Skeletal muscle satellite cell (primary cell): ENCODE data around the gene MDM2.

ENCODE experiments used
- H3K27me3 ChIP-seq: 2 replicates; pipeline ENCODE4 v1.7.0; 2013; ENCODE audit warnings: low read length; ENCODE audit not compliant: control insufficient read depth, insufficient read depth
- H3K36me3 ChIP-seq: 2 replicates; pipeline ENCODE4 v1.7.0; 2013; ENCODE audit warnings: mild to moderate bottlenecking, control low read depth, low read length; ENCODE audit not compliant: insufficient read depth
- H3K4me1 ChIP-seq: 2 replicates; pipeline ENCODE4 v1.7.0; 2013; ENCODE audit warnings: low read length; ENCODE audit not compliant: control insufficient read depth, insufficient read depth
- H3K4me2 ChIP-seq: 2 replicates; pipeline ENCODE4 v1.7.0; 2013; ENCODE audit warnings: mild to moderate bottlenecking, low read length
- H3K4me3 ChIP-seq: 2 replicates; pipeline ENCODE4 v1.7.0; 2013; ENCODE audit warnings: low read length
- H3K9ac ChIP-seq: 2 replicates; pipeline ENCODE4 v1.7.0; 2013; ENCODE audit warnings: mild to moderate bottlenecking, low read depth, low read length, moderate library complexity
- H3K9me3 ChIP-seq: replicated peaks from 2 replicates; pipeline ENCODE4 v1.7.0; 2013; ENCODE audit warnings: mild to moderate bottlenecking, control low read depth, low read length

The MDM2 gene

GRCh38 chr12:68771223-68771925 is 36.6 kb upstream of the MDM2 start:
- no peak overlapping the region for H3K9ac ChIP-seq
- H3K4me2 ChIP-seq = no peak overlapping the region
- H3K4me3 ChIP-seq = no peak overlapping the region
- no peaks in the 10 kb centered on the region for H3K4me1 ChIP-seq
- H3K36me3 ChIP-seq = peaks cover 5% of the 10 kb centered on the region
- H3K27me3 ChIP-seq = no peaks in the 10 kb centered on the region
- H3K9me3 ChIP-seq = no peaks in the 10 kb centered on the region

- H3K4me2 ChIP-seq = no peak overlapping the region
- no peak overlapping the region for H3K4me3 ChIP-seq
- H3K9me3 ChIP-seq = no peaks in the 10 kb centered on the region
- no peak overlapping the region for H3K9ac ChIP-seq
- no peaks in the 10 kb centered on the region for H3K4me1 ChIP-seq
- no peaks in the 10 kb centered on the region for H3K27me3 ChIP-seq
- H3K36me3 ChIP-seq = no peaks in the 10 kb centered on the region
Measured at GRCh38 chr12:68772714-68773113, 35.3 kb upstream of the MDM2 start.

- H3K9me3 ChIP-seq = no peaks in the 10 kb centered on the region
- H3K27me3 ChIP-seq = no peaks in the 10 kb centered on the region
- H3K4me3 ChIP-seq = no peak overlapping the region
- no peak overlapping the region for H3K9ac ChIP-seq
- no peak overlapping the region for H3K4me2 ChIP-seq
- no peaks in the 10 kb centered on the region for H3K36me3 ChIP-seq
- no peaks in the 10 kb centered on the region for H3K4me1 ChIP-seq
Measured at GRCh38 chr12:68773582-68773981, 34.4 kb upstream of the MDM2 start.

- H3K4me1 ChIP-seq = no peaks in the 10 kb centered on the region
- H3K27me3 ChIP-seq = no peaks in the 10 kb centered on the region
- H3K4me3 ChIP-seq = no peak overlapping the region
- H3K4me2 ChIP-seq = no peak overlapping the region
- H3K9ac ChIP-seq = no peak overlapping the region
- no peaks in the 10 kb centered on the region for H3K36me3 ChIP-seq
- no peaks in the 10 kb centered on the region for H3K9me3 ChIP-seq
Measured at GRCh38 chr12:68775121-68775630, 32.8 kb upstream of the MDM2 start.

DNA sequence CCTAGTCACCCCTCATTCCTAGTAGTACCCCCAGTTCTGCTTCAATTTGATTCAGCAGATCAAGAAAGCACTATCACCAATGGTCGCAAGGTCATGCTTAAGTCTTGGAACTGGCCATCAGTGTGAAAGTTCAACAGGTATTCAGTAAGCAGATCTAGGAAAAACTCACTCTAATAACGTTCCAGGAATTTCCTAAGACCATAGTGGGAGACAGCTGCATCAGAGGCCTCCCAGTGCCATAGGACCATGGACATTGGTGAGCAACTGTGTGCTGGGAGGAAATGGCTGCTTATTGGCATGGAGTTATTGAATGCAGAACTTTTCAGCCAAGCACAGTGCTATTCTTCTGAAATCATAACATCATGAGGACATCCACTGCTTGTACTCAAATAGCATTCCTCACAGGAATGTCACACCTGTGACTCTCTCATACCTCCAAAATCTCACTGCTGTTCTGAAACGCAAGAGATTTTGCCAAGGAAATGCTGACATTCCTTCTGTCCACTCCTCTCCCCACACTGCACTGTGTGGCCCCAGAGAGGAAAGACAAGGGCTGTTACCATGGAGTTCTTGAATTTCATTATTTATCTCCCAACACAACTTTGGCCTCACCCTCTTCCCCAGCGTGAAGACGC is 30.9 kb upstream of the MDM2 start:
- H3K27me3 ChIP-seq = no peaks in the 10 kb centered on the region
- no peak overlapping the region for H3K9ac ChIP-seq
- no peaks in the 10 kb centered on the region for H3K4me1 ChIP-seq
- no peak overlapping the region for H3K4me2 ChIP-seq
- no peak overlapping the region for H3K4me3 ChIP-seq
- H3K36me3 ChIP-seq = no peaks in the 10 kb centered on the region
- no peaks in the 10 kb centered on the region for H3K9me3 ChIP-seq

- Histone ChIP-seq H3K9me3 (no peaks in the 10 kb centered on the region), H3K4me2 (no peak overlapping the region), H3K27me3 (no peaks in the 10 kb centered on the region), H3K4me1 (no peaks in the 10 kb centered on the region), H3K9ac (no peak overlapping the region), H3K4me3 (no peak overlapping the region), H3K36me3 (no peaks in the 10 kb centered on the region)
Measured at GRCh38 chr12:68779280-68779679, 28.7 kb upstream of the MDM2 start.

DNA sequence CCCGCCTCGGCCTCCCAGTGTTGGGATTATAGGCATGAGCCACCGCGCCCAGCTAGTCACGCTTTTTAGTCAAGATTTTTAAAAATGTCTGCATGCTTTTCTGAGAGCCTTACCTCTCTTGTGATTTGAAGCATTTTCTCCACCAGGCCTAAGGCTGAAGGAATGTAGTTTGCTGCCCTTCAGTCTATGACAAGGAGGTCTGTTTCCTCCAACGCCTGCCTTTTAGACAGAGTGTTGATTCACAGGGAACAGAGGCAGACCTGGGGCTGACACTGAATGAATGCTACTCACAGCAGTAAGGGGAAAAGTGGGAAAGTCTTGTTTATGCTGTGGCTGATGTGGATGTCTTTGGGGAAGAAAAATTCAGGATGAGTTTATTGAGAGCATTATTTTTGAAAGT is 27.2 kb upstream of the MDM2 start:
- no peak overlapping the region for H3K4me2 ChIP-seq
- H3K4me1 ChIP-seq = peaks cover 6% of the 10 kb centered on the region
- no peaks in the 10 kb centered on the region for H3K9me3 ChIP-seq
- H3K4me3 ChIP-seq = no peak overlapping the region
- H3K9ac ChIP-seq = no peak overlapping the region
- no peaks in the 10 kb centered on the region for H3K36me3 ChIP-seq
- H3K27me3 ChIP-seq = no peaks in the 10 kb centered on the region

DNA sequence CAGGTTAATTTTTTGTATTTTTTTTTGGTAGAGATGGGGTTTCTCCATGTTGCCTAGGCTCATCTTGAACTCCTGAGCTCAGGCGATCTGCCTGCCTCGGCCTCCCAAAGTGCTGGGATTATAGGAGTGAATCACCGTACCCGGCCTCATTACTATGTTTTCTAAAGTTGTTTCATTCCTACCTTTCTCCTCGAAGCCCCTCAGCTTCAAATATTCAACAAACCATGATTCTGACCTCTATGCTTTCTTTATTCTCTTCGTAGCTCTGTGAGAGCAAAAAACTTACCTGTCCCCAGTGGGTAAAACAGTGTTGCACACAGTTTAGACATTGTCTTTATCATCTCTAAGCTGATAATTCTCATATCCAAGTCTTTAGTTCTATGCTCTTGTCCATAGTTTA is 26.2 kb upstream of the MDM2 start:
- H3K27me3 ChIP-seq = no peaks in the 10 kb centered on the region
- H3K9ac ChIP-seq = no peak overlapping the region
- no peaks in the 10 kb centered on the region for H3K9me3 ChIP-seq
- H3K36me3 ChIP-seq = no peaks in the 10 kb centered on the region
- H3K4me1 ChIP-seq = peaks cover 11% of the 10 kb centered on the region
- H3K4me2 ChIP-seq = no peak overlapping the region
- no peak overlapping the region for H3K4me3 ChIP-seq

DNA sequence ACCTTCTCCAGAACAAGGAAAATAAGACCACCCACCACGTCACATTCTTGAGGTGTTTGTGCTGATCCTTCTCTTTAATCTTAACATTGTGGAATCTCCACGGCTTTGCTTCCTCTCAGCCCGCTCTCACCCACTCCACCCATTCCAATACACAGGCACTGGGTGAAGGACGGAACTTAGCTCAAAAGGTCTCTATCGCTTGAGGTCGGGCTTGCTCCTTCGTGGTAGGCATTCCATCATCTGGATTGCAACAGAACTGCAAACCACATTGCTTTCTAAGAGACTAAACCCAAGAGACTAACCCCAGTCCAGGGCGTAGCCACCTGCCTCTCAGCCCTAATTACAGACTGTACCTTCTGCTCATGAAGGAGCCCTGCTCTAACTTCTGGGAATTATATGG is 24.0 kb upstream of the MDM2 start:
- no peak overlapping the region for H3K9ac ChIP-seq
- no peaks in the 10 kb centered on the region for H3K27me3 ChIP-seq
- peaks cover 19% of the 10 kb centered on the region for H3K4me1 ChIP-seq

GRCh38 chr12:68785358-68785757 is 22.6 kb upstream of the MDM2 start:
- Histone ChIP-seq H3K4me3 (no peak overlapping the region), H3K9me3 (no peaks in the 10 kb centered on the region), H3K4me1 (peaks cover 19% of the 10 kb centered on the region), H3K27me3 (no peaks in the 10 kb centered on the region), H3K4me2 (no peak overlapping the region), H3K9ac (no peak overlapping the region), H3K36me3 (no peaks in the 10 kb centered on the region)

More for the DNA sequence above, 24.0 kb upstream of the MDM2 start:
- Histone ChIP-seq H3K36me3 (no peaks in the 10 kb centered on the region), H3K4me3 (no peak overlapping the region), H3K4me2 (no peak overlapping the region), H3K9me3 (no peaks in the 10 kb centered on the region)

DNA sequence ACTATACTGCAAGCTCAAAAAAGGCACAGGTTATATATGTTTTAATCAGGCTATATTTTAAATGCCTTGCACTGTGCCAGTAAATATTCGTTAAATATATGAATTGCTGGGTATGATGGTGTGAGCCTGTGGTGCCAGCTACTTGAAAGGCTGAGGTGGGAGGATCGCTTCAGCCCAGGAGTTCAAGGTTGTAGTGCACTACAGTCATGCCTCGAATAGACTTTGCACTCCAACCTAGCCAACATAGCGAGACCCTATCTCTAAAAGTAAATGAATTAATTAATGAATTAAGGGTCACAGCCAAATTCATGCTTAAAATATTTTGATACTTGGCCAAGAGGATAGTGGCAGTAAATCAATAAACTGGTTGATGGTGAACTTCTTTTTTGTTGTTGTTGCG is 22.2 kb upstream of the MDM2 start:
- H3K4me1 ChIP-seq = peaks cover 19% of the 10 kb centered on the region
- no peak overlapping the region for H3K4me2 ChIP-seq
- H3K36me3 ChIP-seq = no peaks in the 10 kb centered on the region
- no peak overlapping the region for H3K4me3 ChIP-seq
- H3K9me3 ChIP-seq = no peaks in the 10 kb centered on the region
- H3K27me3 ChIP-seq = no peaks in the 10 kb centered on the region
- H3K9ac ChIP-seq = no peak overlapping the region

- H3K36me3 ChIP-seq = no peaks in the 10 kb centered on the region
- H3K4me1 ChIP-seq = peaks cover 19% of the 10 kb centered on the region
- peak overlapping the region; percentile 17 for H3K9ac ChIP-seq
- peak overlapping the region; percentile 9 for H3K4me2 ChIP-seq
- H3K4me3 ChIP-seq = no peak overlapping the region
- H3K27me3 ChIP-seq = no peaks in the 10 kb centered on the region
- H3K9me3 ChIP-seq = no peaks in the 10 kb centered on the region
Measured at GRCh38 chr12:68786929-68787328, 21.0 kb upstream of the MDM2 start.
